DMS 273 treated with DMSO at 0.1 percent for 48 hours (cell line): ENCODE results near the gene TJP3.

Experiments used
- DNase-seq: peaks from one replicate; lab custom pipeline; 2025; lab: John Stamatoyannopoulos, UW

Gene TJP3

GRCh38 chr19:3690551-3691371 lies 17.4 kb upstream of the TJP3 start:
- no peak for DNase-seq

GRCh38 chr19:3691372-3691716 lies 16.8 kb upstream of the TJP3 start:
- no peak for DNase-seq

- DNase-seq, result no peak
Observed at GRCh38 chr19:3691726-3692125, 16.5 kb upstream of the TJP3 start.

GRCh38 chr19:3692141-3693024 lies 15.8 kb upstream of the TJP3 start:
- no peak for DNase-seq

- no peak for DNase-seq
Observed at GRCh38 chr19:3693025-3693925, 14.9 kb upstream of the TJP3 start.

- no peak for DNase-seq
Observed at GRCh38 chr19:3694361-3695123, 13.6 kb upstream of the TJP3 start.

GRCh38 chr19:3695124-3695733 lies 13.0 kb upstream of the TJP3 start:
- no peak for DNase-seq

- DNase-seq, result no peak
Observed at GRCh38 chr19:3695986-3696659, 12.1 kb upstream of the TJP3 start.

- no peak for DNase-seq
Observed at GRCh38 chr19:3696660-3696995, 11.6 kb upstream of the TJP3 start.

- no peak for DNase-seq
Observed at GRCh38 chr19:3697094-3697493, 11.1 kb upstream of the TJP3 start.

- DNase-seq, result no peak
Observed at GRCh38 chr19:3697671-3698385, 10.4 kb upstream of the TJP3 start.

GRCh38 chr19:3698386-3698950 lies 9.7 kb upstream of the TJP3 start:
- no peak for DNase-seq

- no peak for DNase-seq
Observed at GRCh38 chr19:3698974-3699740, 9.0 kb upstream of the TJP3 start.

GRCh38 chr19:3699741-3700241 lies 8.4 kb upstream of the TJP3 start:
- no peak for DNase-seq

GRCh38 chr19:3700242-3701032 lies 7.7 kb upstream of the TJP3 start, which contains the start of gene PIP5K1C:
TSS of gene PIP5K1C (minus strand) at chr19:3700468. CDS start at chr19:3700390, 78 bp downstream.
- peak; percentile 63 for DNase-seq

GRCh38 chr19:3701200-3701599 lies 7.0 kb upstream of the TJP3 start:
- no peak for DNase-seq

- DNase-seq, result no peak
Observed at GRCh38 chr19:3707868-3708206, 347 bp upstream of the TJP3 start.
